BLaER1 treated with 17β-estradiol and CSF1 and Interleukin-3, amounts not matched to agents 10 nM and 100 nM (cell line): Measurements from ENCODE around the gene DYNC1H1.
"Not testable (repeated sequence)": the region's sequence is repeated elsewhere in the genome, so short reads cannot be mapped to it uniquely, and the experiment has no call there.

Source experiments
- H3K27ac ChIP-seq, 11 experiments: shearing (Covaris generic); formaldehyde crosslinking; 2 replicates each; pipeline ENCODE4 v1.8.1; 2022
- H3K27me3 ChIP-seq, 11 experiments: shearing (Covaris generic); formaldehyde crosslinking; 2 replicates each; pipeline ENCODE4 v1.8.1; 2022
- H3K36me3 ChIP-seq, 11 experiments: shearing (Covaris generic); formaldehyde crosslinking; 2 replicates each; pipeline ENCODE4 v1.8.1; 2022
- H3K4me1 ChIP-seq, 10 experiments: shearing (Covaris generic); formaldehyde crosslinking; 2 replicates each; pipeline ENCODE4 v1.8.1; 2022
- H3K4me2 ChIP-seq, 11 experiments: shearing (Covaris generic); formaldehyde crosslinking; 2 replicates each; pipeline ENCODE4 v1.8.1; 2022
- H3K4me3 ChIP-seq, 10 experiments: shearing (Covaris generic); formaldehyde crosslinking; 2 replicates each; pipeline ENCODE4 v1.8.1; 2022
- H3K9ac ChIP-seq, 11 experiments: shearing (Covaris generic); formaldehyde crosslinking; 2 replicates each; pipeline ENCODE4 v1.8.1; 2022
- H3K9me3 ChIP-seq, 11 experiments: shearing (Covaris generic); formaldehyde crosslinking; replicated peaks in 1 of 11; 2 replicates each; pipeline ENCODE4 v1.8.1; 2022
- H4K20me1 ChIP-seq, 11 experiments: shearing (Covaris generic); formaldehyde crosslinking; 2 replicates each; pipeline ENCODE4 v1.8.1; 2022
- Cebpa-rat ChIP-seq, 11 experiments: shearing (Covaris generic); IDR thresholded peaks; 2 replicates each; pipeline ENCODE4 v1.8.1; 2022

Gene DYNC1H1

DNA sequence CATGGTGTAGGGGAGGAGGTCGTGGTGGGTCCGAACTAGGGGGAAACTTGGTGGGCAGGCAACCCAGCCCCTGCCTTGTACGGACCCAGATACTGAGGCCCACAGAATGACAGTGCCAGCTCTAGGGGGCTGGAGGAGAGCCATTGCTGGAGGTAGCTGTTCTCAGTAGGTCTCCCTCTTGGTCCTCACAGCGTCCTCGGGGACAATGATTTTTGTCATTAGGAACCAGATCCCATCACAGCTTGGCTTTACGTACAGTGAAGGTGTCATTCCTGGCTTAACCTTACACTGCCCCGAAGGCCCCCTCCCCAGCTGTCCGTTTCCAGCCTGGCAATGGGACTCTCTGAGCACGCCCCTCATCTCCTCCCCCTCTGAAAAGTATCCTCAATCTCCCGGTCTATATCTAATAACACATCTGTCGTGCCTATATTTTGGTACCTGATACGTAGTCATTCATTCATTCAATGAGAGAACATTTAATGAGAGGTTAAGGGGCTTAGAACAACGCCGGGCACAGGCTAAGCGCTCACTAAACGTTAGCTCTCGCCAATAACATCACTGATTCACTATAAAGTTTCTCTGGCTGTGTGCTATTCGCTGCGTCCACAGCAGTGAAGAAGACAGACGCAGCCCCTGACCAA is 597 bp upstream of the DYNC1H1 start:
- H3K9ac ChIP-seq, result peak overlapping the region in 9 of 11 experiments; percentile 96 to 99 (median 98); a peak in 15 of 22 replicates

DNA sequence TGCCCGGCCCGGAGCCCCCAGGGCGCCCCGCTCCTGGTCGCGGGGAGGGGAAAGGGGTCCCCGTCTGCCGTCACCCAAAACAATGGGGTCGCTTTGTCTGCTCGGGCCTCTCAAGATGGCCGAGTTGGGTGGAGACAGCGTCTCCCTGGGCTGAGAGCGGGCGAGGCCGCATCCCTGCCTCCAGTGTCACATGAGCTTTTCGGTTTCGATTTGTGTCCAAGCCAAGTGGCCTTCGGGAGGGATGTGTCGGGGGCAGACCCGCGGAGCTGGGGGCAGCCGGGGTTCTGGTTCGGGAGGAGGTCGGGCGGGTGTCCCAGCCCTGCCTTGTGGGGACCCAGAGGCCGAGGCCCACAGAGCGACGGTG is 790 bp downstream of the DYNC1H1 start:
- H3K27me3 ChIP-seq, result no peaks in the 10 kb centered on the region
- H3K36me3 ChIP-seq, result peaks cover 6 to 34% (median 22%) of the 10 kb centered on the region in 11 experiments; a peak in 16 of 22 replicates
- peaks cover 40 to 57% (median 51%) of the 10 kb centered on the region in 11 experiments; a peak in 21 of 22 replicates for H4K20me1 ChIP-seq
- peak overlapping the region; percentile 94 to 99 (median 98) for H3K9ac ChIP-seq
- no peak for TF ChIP-seq Cebpa-rat (IDR thresholded peaks at IDR 0.05)
- H3K27ac ChIP-seq, result peak overlapping the region; percentile 86 to 98 (median 96)
- H3K4me1 ChIP-seq, result peaks cover 48 to 66% (median 52%) of the 10 kb centered on the region in 10 experiments
- H3K4me3 ChIP-seq, result peak overlapping the region; percentile 88 to 100 (median 99)
- peak overlapping the region; percentile 75 to 99 (median 92) for H3K4me2 ChIP-seq
- no peaks in the 10 kb centered on the region for H3K9me3 ChIP-seq

More for the DNA sequence above, 597 bp upstream of the DYNC1H1 start:
- peak overlapping the region; percentile 57 to 93 (median 70) for H3K4me2 ChIP-seq
- peaks cover 34 to 55% (median 38%) of the 10 kb centered on the region in 10 experiments for H3K4me1 ChIP-seq
- no peak for TF ChIP-seq Cebpa-rat (IDR thresholded peaks at IDR 0.05)
- H3K36me3 ChIP-seq, result peaks cover 5 to 20% (median 9%) of the 10 kb centered on the region in 11 experiments; a peak in 16 of 22 replicates
- no peaks in the 10 kb centered on the region for H3K27me3 ChIP-seq
- H3K9me3 ChIP-seq, result no peaks in the 10 kb centered on the region
- H4K20me1 ChIP-seq, result peaks cover 27 to 43% (median 37%) of the 10 kb centered on the region in 11 experiments; a peak in 21 of 22 replicates
- peak overlapping the region in 3 of 11 experiments; percentile 94 to 97 (median 96); a peak in 2 of 22 replicates for H3K27ac ChIP-seq
- peak overlapping the region; percentile 88 to 100 (median 99); a peak in 16 of 20 replicates for H3K4me3 ChIP-seq

DNA sequence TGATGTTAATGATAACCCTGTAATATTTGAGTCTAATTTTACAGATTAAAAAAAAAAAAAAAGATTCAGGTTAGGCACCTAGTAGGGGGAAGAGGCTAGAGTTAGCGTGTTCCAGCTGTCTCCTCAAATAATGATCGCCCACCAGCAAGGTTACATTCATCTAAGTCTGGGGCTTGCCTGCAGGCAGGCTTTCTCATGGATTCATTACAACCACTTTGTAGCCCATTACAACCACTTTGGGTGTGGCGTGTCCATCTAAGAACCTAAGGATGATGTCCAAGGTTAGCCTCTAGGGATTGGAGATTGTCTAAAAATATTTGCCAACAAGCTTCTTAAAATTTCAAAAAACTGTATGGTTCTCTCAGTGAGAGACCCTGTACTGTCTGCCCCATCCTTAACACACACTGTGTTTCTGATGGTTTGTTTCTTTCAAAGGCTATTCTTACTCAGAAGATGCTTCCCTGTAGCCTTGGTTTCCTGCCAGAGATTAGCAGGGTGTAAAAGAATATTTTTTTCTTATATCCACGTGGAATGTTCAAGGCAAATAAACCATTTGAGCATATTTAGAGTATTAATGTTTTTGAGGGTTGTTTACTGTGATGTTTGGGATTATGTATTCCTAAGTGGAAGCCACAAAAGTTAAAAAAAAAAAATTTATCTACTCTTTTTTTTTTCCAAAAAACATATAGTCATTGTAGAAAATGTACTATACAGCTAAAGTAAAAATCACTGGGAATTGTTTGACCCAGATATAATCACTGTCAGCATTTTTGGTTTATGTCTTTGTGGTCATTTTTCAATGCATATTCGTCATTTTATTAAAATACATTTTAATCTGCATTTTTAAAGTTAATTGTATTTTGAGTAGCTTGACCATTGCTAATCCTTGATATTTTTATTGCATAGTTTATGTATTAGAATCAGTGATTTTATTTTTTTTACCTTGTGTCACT is 1.7 kb downstream of the DYNC1H1 start:
- Histone ChIP-seq H3K4me2 (peak overlapping the region; percentile 75 to 99 (median 92)), H3K36me3 (peaks cover 6 to 43% (median 23%) of the 10 kb centered on the region in 11 experiments; a peak in 16 of 22 replicates), H3K27me3 (no peaks in the 10 kb centered on the region), H3K4me1 (peaks cover 57 to 75% (median 61%) of the 10 kb centered on the region in 10 experiments), H4K20me1 (peaks cover 48 to 66% (median 59%) of the 10 kb centered on the region in 11 experiments; a peak in 21 of 22 replicates), H3K9me3 (no peaks in the 10 kb centered on the region), H3K27ac (peak overlapping the region; percentile 86 to 98 (median 96)), H3K9ac (peak overlapping the region; percentile 94 to 99 (median 98)), H3K4me3 (peak overlapping the region; percentile 88 to 100 (median 99))
- TF ChIP-seq Cebpa-rat (IDR thresholded peaks at IDR 0.05), result no peak

DNA sequence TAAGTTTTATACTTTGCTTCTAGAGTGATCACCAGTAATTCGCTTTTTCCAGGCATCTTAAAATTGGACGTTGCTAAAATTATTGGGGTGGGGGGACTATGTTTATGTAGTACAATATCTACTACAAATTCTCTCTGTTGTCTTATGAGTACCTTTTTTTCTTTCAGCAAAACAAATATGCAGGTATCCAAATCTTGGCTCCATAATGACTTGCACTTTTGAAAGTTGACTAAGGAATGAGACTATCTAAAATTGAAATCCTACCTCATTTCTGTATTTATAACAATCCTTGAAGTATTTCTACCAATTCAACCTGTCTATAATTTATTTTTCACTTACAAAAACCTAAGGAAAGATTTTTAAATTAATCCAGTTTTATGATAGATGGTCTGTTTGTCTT is 2.4 kb downstream of the DYNC1H1 start:
- peaks cover 62 to 78% (median 67%) of the 10 kb centered on the region in 10 experiments for H3K4me1 ChIP-seq
- peak overlapping the region; percentile 48 to 99 (median 91); a peak in 21 of 22 replicates for H3K4me2 ChIP-seq
- peak overlapping the region; percentile 31 to 99 (median 98); a peak in 16 of 22 replicates for H3K9ac ChIP-seq
- H3K36me3 ChIP-seq, result peaks cover 6 to 43% (median 26%) of the 10 kb centered on the region in 11 experiments; a peak in 16 of 22 replicates
- no peaks in the 10 kb centered on the region for H3K27me3 ChIP-seq
- H3K27ac ChIP-seq, result peak overlapping the region in 8 of 11 experiments; percentile 93 to 98 (median 96); a peak in 16 of 22 replicates
- H3K4me3 ChIP-seq, result peak overlapping the region in 9 of 10 experiments; percentile 88 to 100 (median 99); a peak in 14 of 20 replicates
- no peak for TF ChIP-seq Cebpa-rat (IDR thresholded peaks at IDR 0.05)
- peaks cover 55 to 73% (median 66%) of the 10 kb centered on the region in 11 experiments; a peak in 21 of 22 replicates for H4K20me1 ChIP-seq
- H3K9me3 ChIP-seq, result no peaks in the 10 kb centered on the region

DNA sequence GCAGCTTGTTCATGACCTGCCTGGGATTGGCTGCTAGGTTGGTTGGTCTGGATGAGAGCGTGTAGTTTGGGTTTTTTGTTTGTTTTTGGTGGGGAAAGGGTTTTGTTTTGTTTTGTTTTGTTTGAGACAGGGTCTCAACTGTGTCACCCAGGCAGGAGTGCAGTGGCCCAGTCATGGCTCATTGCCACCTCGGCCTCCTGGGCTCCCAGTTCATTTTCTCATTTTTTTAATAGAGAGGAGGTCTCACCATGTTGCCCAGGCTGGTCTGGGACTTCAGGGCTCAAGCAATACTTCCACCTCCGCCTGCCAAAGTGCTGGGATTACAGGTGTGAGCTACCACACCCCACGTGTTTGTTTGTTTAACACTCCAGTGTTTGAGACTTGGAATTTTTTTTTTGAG is 3.8 kb downstream of the DYNC1H1 start:
- H3K36me3 ChIP-seq, result peaks cover 6 to 52% (median 30%) of the 10 kb centered on the region in 11 experiments; a peak in 18 of 22 replicates
- no peaks in the 10 kb centered on the region for H3K27me3 ChIP-seq
- peak overlapping the region in 5 of 11 experiments; percentile 3 to 60 (median 32); a peak in 5 of 22 replicates for H3K9ac ChIP-seq
- H3K27ac ChIP-seq, result peak overlapping the region in 5 of 11 experiments; percentile 1 to 98 (median 30); a peak in 6 of 22 replicates
- H4K20me1 ChIP-seq, result peaks cover 70 to 88% (median 81%) of the 10 kb centered on the region in 11 experiments
- H3K4me3 ChIP-seq, result peak overlapping the region in 2 of 10 experiments; percentile 24 to 98; a peak in 2 of 20 replicates
- no peaks in the 10 kb centered on the region for H3K9me3 ChIP-seq
- no peak for TF ChIP-seq Cebpa-rat (IDR thresholded peaks at IDR 0.05)
- H3K4me1 ChIP-seq, result peaks cover 66 to 83% (median 79%) of the 10 kb centered on the region in 10 experiments
- H3K4me2 ChIP-seq, result peak overlapping the region; percentile 29 to 99 (median 91)

DNA sequence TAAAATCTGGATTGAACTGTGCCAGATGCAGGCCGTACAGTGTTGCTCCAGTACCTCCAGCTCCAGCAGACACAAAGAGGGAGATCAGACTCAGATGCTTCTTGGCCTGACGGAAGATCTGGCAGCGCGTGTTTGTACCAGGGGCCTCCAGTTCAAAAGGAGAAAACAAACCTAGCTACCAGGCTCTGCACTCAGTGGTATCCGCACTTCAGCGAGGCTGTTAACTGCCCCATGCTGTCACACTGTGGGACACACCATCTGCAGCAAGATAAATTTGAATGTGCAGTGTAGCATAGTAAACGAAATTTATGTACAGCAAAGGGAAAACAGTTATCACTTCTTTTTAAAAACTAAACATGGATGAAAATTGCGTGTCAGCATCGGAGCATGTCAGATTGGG is 5.1 kb downstream of the DYNC1H1 start:
- Histone ChIP-seq H3K9me3 (no peaks in the 10 kb centered on the region), H3K36me3 (peaks cover 17 to 64% (median 40%) of the 10 kb centered on the region in 11 experiments; a peak in 20 of 22 replicates), H3K27ac (peak overlapping the region in 10 of 11 experiments; percentile 3 to 98 (median 40); a peak in 14 of 22 replicates), H4K20me1 (peaks cover 83 to 100% (median 94%) of the 10 kb centered on the region in 11 experiments), H3K4me1 (peaks cover 62 to 85% (median 74%) of the 10 kb centered on the region in 10 experiments), H3K9ac (peak overlapping the region; percentile 4 to 71 (median 57); a peak in 17 of 22 replicates), H3K4me3 (peak overlapping the region in 3 of 10 experiments; percentile 14 to 35 (median 21); a peak in 3 of 20 replicates), H3K27me3 (no peaks in the 10 kb centered on the region), H3K4me2 (peak overlapping the region; percentile 29 to 99 (median 90))
- no peak for TF ChIP-seq Cebpa-rat (IDR thresholded peaks at IDR 0.05)

DNA sequence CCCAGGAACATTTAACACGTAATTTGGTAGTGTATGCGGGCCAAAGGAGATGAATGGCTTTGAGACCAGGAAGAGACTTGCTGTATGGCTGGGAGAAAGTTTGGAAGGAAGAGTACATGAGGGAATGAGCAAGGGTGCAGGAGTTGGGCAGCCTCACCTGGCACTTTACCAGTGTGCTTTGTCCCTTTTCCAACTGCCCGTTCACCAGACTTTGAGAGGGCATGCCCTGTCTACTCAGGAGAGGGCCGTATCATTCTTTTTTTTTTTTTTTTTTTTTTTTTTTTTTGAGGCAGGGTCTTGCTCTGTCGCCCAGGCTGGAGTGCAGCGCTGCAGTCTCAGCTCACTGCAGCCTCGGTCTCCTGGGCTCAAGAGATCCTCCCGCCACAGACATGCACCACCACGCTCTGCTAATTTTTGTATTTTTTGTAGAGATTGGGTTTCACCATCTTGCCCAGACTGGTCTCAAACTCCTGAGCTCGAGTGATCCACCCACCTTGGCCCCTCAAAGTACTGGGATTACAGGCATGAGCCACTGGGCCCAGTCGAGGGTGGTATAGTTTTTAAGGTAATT is 6.5 kb downstream of the DYNC1H1 start:
- H3K27ac ChIP-seq, result peak overlapping the region in 7 of 11 experiments; percentile 9 to 51 (median 42); a peak in 10 of 22 replicates

DNA sequence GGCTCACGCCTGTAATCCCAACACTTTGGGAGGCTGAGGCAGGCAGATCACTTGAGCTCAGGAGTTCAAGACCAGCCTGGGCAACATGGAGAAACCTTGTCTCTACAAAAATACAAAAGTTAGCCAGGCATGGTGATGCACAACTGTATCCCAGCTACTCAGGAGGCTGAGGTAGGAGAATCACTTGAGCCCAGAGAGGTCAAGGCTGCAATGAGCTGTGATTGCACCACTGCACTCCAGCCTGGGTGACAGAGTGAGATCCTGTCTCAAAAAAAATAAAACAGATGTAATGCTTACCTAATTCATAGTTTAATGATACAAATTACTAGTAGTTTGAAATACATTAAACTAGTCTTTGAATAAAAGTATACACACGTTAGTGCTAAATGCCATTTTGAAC is 7.1 kb downstream of the DYNC1H1 start:
- not testable (repeated sequence) for H3K27me3 ChIP-seq, H3K4me3 ChIP-seq, H3K9me3 ChIP-seq
- Histone ChIP-seq H3K4me1 (peaks cover 62 to 78% (median 71%) of the 10 kb centered on the region in 10 experiments), H3K27ac (peak overlapping the region in 5 of 11 experiments; percentile 9 to 51 (median 44); a peak in 3 of 22 replicates), H3K4me2 (peak overlapping the region; percentile 71 to 99 (median 90)), H3K9ac (peak overlapping the region in 3 of 11 experiments; percentile 6 to 61 (median 44); a peak in 2 of 22 replicates), H4K20me1 (peaks cover 91 to 100% (median 100%) of the 10 kb centered on the region in 11 experiments), H3K36me3 (peaks cover 36 to 84% (median 60%) of the 10 kb centered on the region in 11 experiments)

More for the DNA sequence above, 6.5 kb downstream of the DYNC1H1 start:
- Histone ChIP-seq H3K9me3 (no peaks in the 10 kb centered on the region), H3K4me3 (no peak overlapping the region; a peak in 1 of 20 replicates), H3K9ac (peak overlapping the region in 5 of 11 experiments; percentile 6 to 66 (median 44); a peak in 7 of 22 replicates), H3K36me3 (peaks cover 30 to 78% (median 55%) of the 10 kb centered on the region in 11 experiments; a peak in 21 of 22 replicates), H3K4me1 (peaks cover 62 to 83% (median 74%) of the 10 kb centered on the region in 10 experiments), H3K27me3 (no peaks in the 10 kb centered on the region), H4K20me1 (peaks cover 88 to 100% (median 100%) of the 10 kb centered on the region in 11 experiments), H3K4me2 (peak overlapping the region; percentile 71 to 99 (median 90))
- no peak for TF ChIP-seq Cebpa-rat (IDR thresholded peaks at IDR 0.05)
